K562 (cell line): ENCODE results near the gene DCTN2. TPM values are rescaled to one million over a fixed set of nuclear protein-coding genes. Genes with fewer than 3 reads are reported as not detected.
A peak's percentile ranks its signal among the peaks of the same experiment; 100 is the strongest.

Experiments used
- DNMT1 ChIP-seq: fragments of 450-650 bp; IDR thresholded peaks from 2 replicates; pipeline ENCODE4 v1.6.1; 2016; ENCODE audit warnings: antibody characterized with exemption, mild to moderate bottlenecking
- HDAC2 ChIP-seq: fragments of 450-650 bp; IDR thresholded peaks from 2 replicates; pipeline ENCODE4 v1.6.1; 2016; ENCODE audit warnings: mild to moderate bottlenecking
- ILF3 ChIP-seq: fragments of 450-650 bp; IDR thresholded peaks from 2 replicates; pipeline ENCODE4 v1.6.1; 2018; ENCODE audit warnings: antibody characterized with exemption, mild to moderate bottlenecking, moderate library complexity, borderline replicate concordance
- KAT8 ChIP-seq: fragments of 450-650 bp; IDR thresholded peaks from 2 replicates; pipeline ENCODE4 v1.6.1; 2016; ENCODE audit warnings: low read depth, mild to moderate bottlenecking
- KLF6 ChIP-seq: fragments of 250-450 bp; sonication (Bioruptor Pico); IDR thresholded peaks from 2 replicates; pipeline ENCODE4 v1.4.0; 2020; ENCODE audit warnings: mild to moderate bottlenecking, moderate library complexity, borderline replicate concordance
- MCM5 ChIP-seq: fragments of 450-650 bp; IDR thresholded peaks from 2 replicates; pipeline ENCODE4 v1.6.1; 2016; ENCODE audit warnings: low read depth
- MIER1 ChIP-seq: fragments of 450-650 bp; IDR thresholded peaks from 2 replicates; pipeline ENCODE4 v1.6.1; 2016; ENCODE audit warnings: antibody characterized with exemption, mild to moderate bottlenecking, low read depth
- MTF1 ChIP-seq: fragments of 250-450 bp; sonication (Bioruptor Pico); IDR thresholded peaks from 2 replicates; pipeline ENCODE4 v1.9.0; 2021; ENCODE audit warnings: moderate library complexity, mild to moderate bottlenecking, inconsistent platforms, borderline replicate concordance
- NFE2L1 ChIP-seq: fragments of 450-650 bp; IDR thresholded peaks from 2 replicates; pipeline ENCODE4 v1.6.1; 2016; ENCODE audit warnings: missing genetic modification characterization, low read depth, mild to moderate bottlenecking, missing compliant biosample characterization, moderate library complexity, borderline replicate concordance
- POLR2AphosphoS2 ChIP-seq: IDR thresholded peaks from 2 replicates; pipeline ENCODE4 v1.6.1; 2012; ENCODE audit warnings: low read length, improper control_type of control experiment
- SOX6 ChIP-seq: fragments of 450-650 bp; IDR thresholded peaks from 2 replicates; pipeline ENCODE4 v1.6.1; 2014; ENCODE audit warnings: mild to moderate bottlenecking
- U2AF2 ChIP-seq: fragments of 200-400 bp; formaldehyde crosslinking; optimal IDR thresholded peaks from 2 replicates; pipeline ENCODE3; 2017; ENCODE audit warnings: low read depth, mild to moderate bottlenecking, low read length
- ZC3H11A ChIP-seq: IDR thresholded peaks from 2 replicates; pipeline ENCODE4 v1.6.1; 2012; ENCODE audit warnings: low read depth, low read length, improper control_type of control experiment
- ZC3H4 ChIP-seq: sonication (generic); formaldehyde crosslinking; IDR thresholded peaks from 2 replicates; pipeline ENCODE4 v1.9.0; 2021; ENCODE audit warnings: missing genetic modification reagents, borderline replicate concordance
- ZFP30 ChIP-seq: fragments of 250-450 bp; sonication (Bioruptor Pico); IDR thresholded peaks from 2 replicates; pipeline ENCODE4 v1.8.0; 2022; ENCODE audit warnings: moderate library complexity, mild to moderate bottlenecking, inconsistent platforms, borderline replicate concordance
- ZNF140 ChIP-seq: fragments of 250-450 bp; sonication (Bioruptor Pico); IDR thresholded peaks from 2 replicates; pipeline ENCODE4 v1.8.0; 2021; ENCODE audit warnings: moderate library complexity, mild to moderate bottlenecking, inconsistent platforms
- ZNF431 ChIP-seq: sonication (generic); formaldehyde crosslinking; IDR thresholded peaks from 2 replicates; pipeline ENCODE4 v1.8.0; 2022; ENCODE audit warnings: mild to moderate bottlenecking, missing genetic modification reagents
- ZNF696 ChIP-seq: fragments of 250-450 bp; sonication (Bioruptor Pico); conservative IDR thresholded peaks from 2 replicates; pipeline ENCODE4 v1.4.0; 2020; ENCODE audit warnings: mild to moderate bottlenecking, moderate library complexity
- ZNF778 ChIP-seq: fragments of 450-650 bp; formaldehyde crosslinking; IDR thresholded peaks from 2 replicates; pipeline ENCODE4 v1.4.0; 2020; ENCODE audit warnings: mild to moderate bottlenecking, moderate library complexity
- polyA plus RNA-seq, 8 experiments: library from polyadenylated mRNA; depleted of rRNA in 4 of 8; stranded (reverse) in 5 of 8; unstranded in 3 of 8; fragments of >200 nt; fragmentation: Nextera tagmentation in 2 of 8; fragmentation: Illumina TruSeq in 1 of 8; extraction: Ambion mirVana in 2 of 8; extraction: Trizol in 1 of 8; gene quantifications; 2 replicates each; pipeline versions ENCODE4 v1.2.1 to v1.2.3, GENCODE V29; 2011 to 2014; ENCODE audit warnings: inconsistent platforms in 1 of 8, missing spikeins in 1 of 8
- total RNA-seq, 7 experiments: library from RNA; depleted of rRNA in 6 of 7; stranded (reverse); fragments of >200 nt in 6 of 7; fragmentation: Illumina TruSeq in 2 of 7; extraction: Trizol in 2 of 7; gene quantifications; 2 replicates each; pipeline versions ENCODE4 v1.2.1 to v1.2.3, GENCODE V29; 2011 to 2021; ENCODE audit warnings: low replicate concordance in 1 of 7
- TF ChIP-seq, protein P1 (sequence below): fragments of 450-650 bp; formaldehyde crosslinking; IDR thresholded peaks from 2 replicates; pipeline ENCODE4 v1.4.0; 2020; ENCODE audit warnings: mild to moderate bottlenecking, mixed read lengths
- TF ChIP-seq, protein P2 (sequence below): sonication (generic); formaldehyde crosslinking; IDR thresholded peaks from 2 replicates; pipeline ENCODE4 v1.8.1; 2023; ENCODE audit warnings: mild to moderate bottlenecking, missing genetic modification reagents
- TF ChIP-seq, protein P3 (sequence below): IDR thresholded peaks from 2 replicates; pipeline ENCODE4 v1.6.1; 2016; ENCODE audit warnings: missing genetic modification characterization, missing compliant biosample characterization
- TF ChIP-seq, protein P4 (sequence below): fragments of 250-450 bp; sonication (Bioruptor Pico); IDR thresholded peaks from 2 replicates; pipeline ENCODE4 v1.9.0; 2021; ENCODE audit warnings: mild to moderate bottlenecking, inconsistent platforms

Gene DCTN2
- total and polyA plus RNA-seq, 9 of the 15 experiments (the other 6 are each of a cell fraction or from before 2014, with no cell fraction given), result 43.6 to 270 (median 125) TPM

DNA sequence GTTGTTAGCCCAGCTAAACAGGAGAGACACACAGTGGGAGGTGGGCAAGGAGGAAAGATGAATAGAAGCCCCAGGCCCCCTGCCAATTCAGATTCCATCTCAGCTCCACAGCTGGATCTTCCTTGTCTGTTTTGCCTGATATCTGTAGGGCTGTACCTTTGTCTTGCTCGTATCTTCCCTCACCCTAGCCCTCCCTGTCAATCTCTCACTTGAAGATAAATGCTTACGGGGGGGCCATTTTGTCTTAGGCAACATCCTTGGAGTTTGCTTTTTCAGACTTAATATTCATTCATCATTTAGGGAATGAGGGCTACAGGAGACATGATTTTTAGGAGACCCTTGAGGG lies 5.3 kb upstream of the DCTN2 start (continued):
- TF ChIP-seq, protein P1, sequence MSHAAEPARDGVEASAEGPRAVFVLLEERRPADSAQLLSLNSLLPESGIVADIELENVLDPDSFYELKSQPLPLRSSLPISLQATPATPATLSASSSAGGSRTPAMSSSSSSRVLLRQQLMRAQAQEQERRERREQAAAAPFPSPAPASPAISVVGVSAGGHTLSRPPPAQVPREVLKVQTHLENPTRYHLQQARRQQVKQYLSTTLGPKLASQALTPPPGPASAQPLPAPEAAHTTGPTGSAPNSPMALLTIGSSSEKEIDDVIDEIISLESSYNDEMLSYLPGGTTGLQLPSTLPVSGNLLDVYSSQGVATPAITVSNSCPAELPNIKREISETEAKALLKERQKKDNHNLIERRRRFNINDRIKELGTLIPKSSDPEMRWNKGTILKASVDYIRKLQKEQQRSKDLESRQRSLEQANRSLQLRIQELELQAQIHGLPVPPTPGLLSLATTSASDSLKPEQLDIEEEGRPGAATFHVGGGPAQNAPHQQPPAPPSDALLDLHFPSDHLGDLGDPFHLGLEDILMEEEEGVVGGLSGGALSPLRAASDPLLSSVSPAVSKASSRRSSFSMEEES, result no peak
- TF ChIP-seq ZC3H4 (CRISPR knock-in tag) (no peak), KLF6 (CRISPR knock-in tag) (no peak), MIER1 (no peak), HDAC2 (peak; percentile 22; the same call in 1 of the 2 replicates), SOX6 (peak; percentile 98), ZNF696 (CRISPR knock-in tag) (no peak), ZFP30 (CRISPR knock-in tag) (no peak), ZNF431 (CRISPR knock-in tag) (no peak), MTF1 (CRISPR knock-in tag) (no peak), U2AF2 (no peak), ILF3 (no peak), KAT8 (no peak), NFE2L1 (no peak), DNMT1 (no peak), ZNF140 (no peak), POLR2AphosphoS2 (no peak), ZNF778 (CRISPR knock-in tag) (no peak), MCM5 (no peak), ZC3H11A (no peak)
- TF ChIP-seq, protein P2, sequence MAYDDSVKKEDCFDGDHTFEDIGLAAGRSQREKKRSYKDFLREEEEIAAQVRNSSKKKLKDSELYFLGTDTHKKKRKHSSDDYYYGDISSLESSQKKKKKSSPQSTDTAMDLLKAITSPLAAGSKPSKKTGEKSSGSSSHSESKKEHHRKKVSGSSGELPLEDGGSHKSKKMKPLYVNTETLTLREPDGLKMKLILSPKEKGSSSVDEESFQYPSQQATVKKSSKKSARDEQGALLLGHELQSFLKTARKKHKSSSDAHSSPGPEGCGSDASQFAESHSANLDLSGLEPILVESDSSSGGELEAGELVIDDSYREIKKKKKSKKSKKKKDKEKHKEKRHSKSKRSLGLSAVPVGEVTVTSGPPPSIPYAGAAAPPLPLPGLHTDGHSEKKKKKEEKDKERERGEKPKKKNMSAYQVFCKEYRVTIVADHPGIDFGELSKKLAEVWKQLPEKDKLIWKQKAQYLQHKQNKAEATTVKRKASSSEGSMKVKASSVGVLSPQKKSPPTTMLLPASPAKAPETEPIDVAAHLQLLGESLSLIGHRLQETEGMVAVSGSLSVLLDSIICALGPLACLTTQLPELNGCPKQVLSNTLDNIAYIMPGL (CRISPR knock-in tag), result no peak
- TF ChIP-seq, protein P3, sequence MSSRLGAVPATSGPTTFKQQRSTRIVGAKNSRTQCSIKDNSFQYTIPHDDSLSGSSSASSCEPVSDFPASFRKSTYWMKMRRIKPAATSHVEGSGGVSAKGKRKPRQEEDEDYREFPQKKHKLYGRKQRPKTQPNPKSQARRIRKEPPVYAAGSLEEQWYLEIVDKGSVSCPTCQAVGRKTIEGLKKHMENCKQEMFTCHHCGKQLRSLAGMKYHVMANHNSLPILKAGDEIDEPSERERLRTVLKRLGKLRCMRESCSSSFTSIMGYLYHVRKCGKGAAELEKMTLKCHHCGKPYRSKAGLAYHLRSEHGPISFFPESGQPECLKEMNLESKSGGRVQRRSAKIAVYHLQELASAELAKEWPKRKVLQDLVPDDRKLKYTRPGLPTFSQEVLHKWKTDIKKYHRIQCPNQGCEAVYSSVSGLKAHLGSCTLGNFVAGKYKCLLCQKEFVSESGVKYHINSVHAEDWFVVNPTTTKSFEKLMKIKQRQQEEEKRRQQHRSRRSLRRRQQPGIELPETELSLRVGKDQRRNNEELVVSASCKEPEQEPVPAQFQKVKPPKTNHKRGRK (tag), result no peak
- TF ChIP-seq, protein P4, sequence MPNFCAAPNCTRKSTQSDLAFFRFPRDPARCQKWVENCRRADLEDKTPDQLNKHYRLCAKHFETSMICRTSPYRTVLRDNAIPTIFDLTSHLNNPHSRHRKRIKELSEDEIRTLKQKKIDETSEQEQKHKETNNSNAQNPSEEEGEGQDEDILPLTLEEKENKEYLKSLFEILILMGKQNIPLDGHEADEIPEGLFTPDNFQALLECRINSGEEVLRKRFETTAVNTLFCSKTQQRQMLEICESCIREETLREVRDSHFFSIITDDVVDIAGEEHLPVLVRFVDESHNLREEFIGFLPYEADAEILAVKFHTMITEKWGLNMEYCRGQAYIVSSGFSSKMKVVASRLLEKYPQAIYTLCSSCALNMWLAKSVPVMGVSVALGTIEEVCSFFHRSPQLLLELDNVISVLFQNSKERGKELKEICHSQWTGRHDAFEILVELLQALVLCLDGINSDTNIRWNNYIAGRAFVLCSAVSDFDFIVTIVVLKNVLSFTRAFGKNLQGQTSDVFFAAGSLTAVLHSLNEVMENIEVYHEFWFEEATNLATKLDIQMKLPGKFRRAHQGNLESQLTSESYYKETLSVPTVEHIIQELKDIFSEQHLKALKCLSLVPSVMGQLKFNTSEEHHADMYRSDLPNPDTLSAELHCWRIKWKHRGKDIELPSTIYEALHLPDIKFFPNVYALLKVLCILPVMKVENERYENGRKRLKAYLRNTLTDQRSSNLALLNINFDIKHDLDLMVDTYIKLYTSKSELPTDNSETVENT, result no peak
